GM12878 (cell line): ENCODE results near the gene PSAP. TPM values are rescaled to one million over a fixed set of nuclear protein-coding genes. Genes with fewer than 3 reads are reported as not detected.

Experiments used
- ATAC-seq: fragments of 200-7000 bp; cut with Tn5 transposase; 3 replicates; pipeline ENCODE4 v1.9.1; 2020; ENCODE audit warnings: mild to moderate bottlenecking, moderate library complexity
- BruUV-seq: library from RNA; stranded (reverse); fragments of 400-500 nt; replicated peaks from 2 replicates; lab custom pipeline; 2021; lab: Mats Ljungman, UMichigan
- CTCF ChIA-PET: fragments of 300-600 bp; sonication (Branson Sonifier 250); formaldehyde crosslinking; extraction: SDS; loops from one replicate; lab custom pipeline; 2021; ENCODE audit warnings: inconsistent platforms; lab: Yijun Ruan, JAX
- POLR2A ChIA-PET: fragments of 350-600 bp; formaldehyde crosslinking; extraction: SDS; loops from one replicate; lab custom pipeline; 2021; ENCODE audit warnings: inconsistent platforms; lab: Charles Lee
- RAD21 ChIA-PET: fragments of 300-600 bp; sonication (Branson Sonifier 250); formaldehyde crosslinking; loops from one replicate; lab custom pipeline; 2023; ENCODE audit warnings: antibody characterized with exemption; ENCODE audit not compliant: unreplicated experiment; lab: Charles Lee
- SMC1A ChIA-PET: fragments of 300-600 bp; sonication (Branson Sonifier 250); formaldehyde crosslinking; loops from one replicate; lab custom pipeline; 2023; ENCODE audit not compliant: unreplicated experiment, uncharacterized antibody; lab: Charles Lee
- DNase-seq: peaks from one replicate; pipeline ENCODE4 v3.0.0-alpha.2; 2011; ENCODE audit warnings: low read depth, low spot score
- FAIRE-seq: peaks from 3 replicates; lab custom pipeline; 2011; peaks lifted over from hg19 to GRCh38; lab: Jason Lieb, UNC
- H2AFZ ChIP-seq: 2 replicates; pipeline ENCODE4 v1.6.0; 2011; ENCODE audit warnings: low read depth, low read length, control low read depth; ENCODE audit not compliant: control insufficient read depth
- H3K27ac ChIP-seq: 2 replicates; pipeline ENCODE4 v1.5.1; 2011; ENCODE audit warnings: control low read depth; ENCODE audit not compliant: control insufficient read depth, insufficient read depth
- H3K27me3 ChIP-seq, 2 experiments: replicated peaks in 1 of 2; 2 replicates each; pipeline versions ENCODE4 v1.6.0 to v1.6.1; 2011; ENCODE audit warnings: low read length in 1 of 2; ENCODE audit not compliant: control insufficient read depth in 2 of 2, insufficient read depth in 2 of 2
- H3K36me3 ChIP-seq, 2 experiments: 2 replicates each; pipeline ENCODE4 v1.5.1; 2011; ENCODE audit warnings: low read length in 1 of 2; ENCODE audit not compliant: control insufficient read depth in 2 of 2, insufficient read depth in 2 of 2
- H3K4me1 ChIP-seq: 2 replicates; pipeline ENCODE4 v1.6.1; 2011; ENCODE audit warnings: mild to moderate bottlenecking, low read length, moderate library complexity, mixed read lengths; ENCODE audit not compliant: control insufficient read depth, insufficient read depth
- H3K4me2 ChIP-seq: 2 replicates; pipeline ENCODE4 v1.6.0; 2011; ENCODE audit warnings: control low read depth; ENCODE audit not compliant: control insufficient read depth, insufficient read depth
- H3K4me3 ChIP-seq: fragments of 200-600 bp; sonication (generic); 2 replicates; pipeline ENCODE4 v1.5.1; 2016
- H3K79me2 ChIP-seq: 2 replicates; pipeline ENCODE4 v1.6.0; 2011; ENCODE audit warnings: low read length; ENCODE audit not compliant: control insufficient read depth, insufficient read depth
- H3K9ac ChIP-seq: 2 replicates; pipeline ENCODE4 v1.8.0; 2011; ENCODE audit warnings: low read length, control low read depth, mixed read lengths; ENCODE audit not compliant: control insufficient read depth, insufficient read depth
- H3K9me3 ChIP-seq: replicated peaks from 3 replicates; pipeline ENCODE4 v1.5.1; 2011; ENCODE audit warnings: mild to moderate bottlenecking, low read length; ENCODE audit not compliant: control insufficient read depth, insufficient read depth
- H4K20me1 ChIP-seq: 2 replicates; pipeline ENCODE4 v1.6.0; 2011; ENCODE audit not compliant: control insufficient read depth, insufficient read depth
- BCL11A ChIP-seq: IDR thresholded peaks from 2 replicates; pipeline ENCODE4 v1.6.1; 2011; ENCODE audit warnings: low read depth, low read length
- BCL3 ChIP-seq: IDR thresholded peaks from 2 replicates; pipeline ENCODE4 v1.6.1; 2011; ENCODE audit warnings: borderline replicate concordance, low read depth, mild to moderate bottlenecking, moderate library complexity, low read length; ENCODE audit not compliant: insufficient read depth, poor library complexity, severe bottlenecking
- MTA2 ChIP-seq: fragments of 450-650 bp; IDR thresholded peaks from 2 replicates; pipeline ENCODE4 v1.6.1; 2016; ENCODE audit warnings: low read depth, mild to moderate bottlenecking, moderate library complexity
- USF2 ChIP-seq: IDR thresholded peaks from 2 replicates; pipeline ENCODE4 v1.6.1; 2011; ENCODE audit warnings: low read depth, low read length, improper control_type of control experiment, borderline replicate concordance
- WGBS: methylation state at CpG from one replicate; pipeline ENCODE4 v1.1.6; 2016; ENCODE audit warnings: low lambda C conversion rate; ENCODE audit not compliant: insufficient replicate concordance, insufficient coverage; ENCODE audit errors: missing lambda C conversion rate; 5-methylcytosine and 5-hydroxymethylcytosine counted together
- in situ Hi-C: fragments of 300-500 bp; cut with MboI; formaldehyde crosslinking; loops from 9 replicates; pipeline ENCODE4 v1.14.3; 2018; ENCODE audit warnings: mixed read lengths
- intact Hi-C: fragments of 100-400 bp; cut with micrococcal nuclease; formaldehyde crosslinking; loops from one replicate; pipeline ENCODE4 v1.14.2; 2022; ENCODE audit not compliant: unreplicated experiment
- polyA plus RNA-seq, 11 experiments: library from polyadenylated mRNA; depleted of rRNA in 4 of 11; unstranded in 6 of 11; stranded (reverse) in 5 of 11; fragments of >200 nt; fragmentation: Nextera tagmentation in 4 of 11; fragmentation: Illumina TruSeq in 1 of 11; extraction: Ambion mirVana in 4 of 11; extraction: Trizol in 1 of 11; gene quantifications; 1 replicate in 1 of 11; 2 replicates in 10 of 11; pipeline versions ENCODE4 v1.2.1 to v1.2.3, GENCODE V29; 2011 to 2016; ENCODE audit warnings: inconsistent platforms in 2 of 11, missing spikeins in 2 of 11, low read depth in 1 of 11
- total RNA-seq, 4 experiments: library from RNA; depleted of rRNA in 3 of 4; stranded (reverse); fragments of >200 nt in 3 of 4; fragmentation: Illumina TruSeq in 1 of 4; extraction: Trizol in 1 of 4; gene quantifications; 2 replicates each; pipeline versions ENCODE4 v1.2.1 to v1.2.3, GENCODE V29; 2013 to 2021

PSAP gene
- total and polyA plus RNA-seq, 10 of the 15 experiments (the other 5 are each of a cell fraction or from before 2014, with no cell fraction given): 178 to 336 (median 286) TPM

GRCh38 chr10:71863203-71863602 is 12.2 kb upstream of the PSAP start:
- WGBS: 87% methylated on average over 6 of the region's 6 CpGs
- Histone ChIP-seq H3K9me3 (no peaks in the 10 kb centered on the region), H3K4me2 (no peak overlapping the region), H3K4me3 (no peak overlapping the region), H3K79me2 (no peaks in the 10 kb centered on the region), H3K4me1 (peaks cover 23% of the 10 kb centered on the region), H3K9ac (no peak overlapping the region), H3K27ac (no peak overlapping the region), H3K27me3 (no peaks in the 10 kb centered on the region), H2AFZ (no peak overlapping the region), H3K36me3 (no peaks in the 10 kb centered on the region), H4K20me1 (no peaks in the 10 kb centered on the region)
- RAD21 ChIA-PET: no interaction called here
- no peak for ATAC-seq
- CTCF ChIA-PET: no interaction called here
- in situ Hi-C loops (no loop called here), intact Hi-C loops (no loop called here)
- DNase-seq: no peak
- no peak for FAIRE-seq
- TF ChIP-seq BCL11A (no peak), MTA2 (no peak), BCL3 (no peak), USF2 (no peak)
- POLR2A ChIA-PET: interaction anchor here (0.6 kb wide), 1 partner anchor 53 kb away, joined by 4 read pairs; no protein-coding TSS in a partner anchor
- SMC1A ChIA-PET: no interaction called here
- no TSS peak for BruUV-seq
